ENCODE data around the gene ABCD2. TPM values are rescaled to one million over a fixed set of nuclear protein-coding genes. Genes with fewer than 3 reads are reported as not detected.

ABCD2 gene
- total and polyA plus RNA-seq, 9 of the 15 experiments (the other 6 are each of a cell fraction or from before 2014, with no cell fraction given), result 0.01 to 0.08 (median 0.04) TPM; not detected in 3

GRCh38 chr12:39626033-39626814, 6.6 kb upstream of the ABCD2 start (continued):
- TF ChIP-seq ZNF41 (CRISPR knock-in tag; conservative IDR thresholded peaks at IDR 0.05) (no peak), HDAC2 (IDR thresholded peaks at IDR 0.05) (0 out of 2 replicates have a peak, but pooled peaks have one; percentile 15), SMARCC2 (IDR thresholded peaks at IDR 0.05; ENCODE audit: low read depth) (peak; percentile 63), ZNF408 (CRISPR knock-in tag; IDR thresholded peaks at IDR 0.05; ENCODE audit: low read depth) (no peak), ZBTB33 (CRISPR knock-in tag; IDR thresholded peaks at IDR 0.05) (no peak), BHLHE40 (IDR thresholded peaks at IDR 0.05; ENCODE audit: low read length) (no peak), JUNB (CRISPR knock-in tag; conservative IDR thresholded peaks at IDR 0.05) (no peak), MEIS2 (IDR thresholded peaks at IDR 0.05; ENCODE audit: partially characterized antibody) (no peak), POLR2AphosphoS2 (IDR thresholded peaks at IDR 0.05; ENCODE audit: low read length) (no peak), ZHX1 (conservative IDR thresholded peaks at IDR 0.05; ENCODE audit: low read length) (no peak), ZFP36 (IDR thresholded peaks at IDR 0.05; ENCODE audit: low read depth, low read length, partially characterized antibody) (no peak), CREB5 (CRISPR knock-in tag; IDR thresholded peaks at IDR 0.05) (no peak), TAL1 (IDR thresholded peaks at IDR 0.05) (no peak), ERF (CRISPR knock-in tag; IDR thresholded peaks at IDR 0.05) (no peak), TAF7 (tag; IDR thresholded peaks at IDR 0.05) (no peak), KLF1 (tag; IDR thresholded peaks at IDR 0.05) (no peak), SIX5 (IDR thresholded peaks at IDR 0.05; ENCODE audit: borderline replicate concordance in 1 of 2, insufficient read depth in 1 of 2, low read depth in 1 of 2, low read length in 2 of 2) (no peak), GTF2E2 (tag; IDR thresholded peaks at IDR 0.05) (no peak), ATF6 (CRISPR knock-in tag; IDR thresholded peaks at IDR 0.05) (no peak), ZFX (CRISPR knock-in tag; IDR thresholded peaks at IDR 0.05) (peak; percentile 91), PML (IDR thresholded peaks at IDR 0.05; ENCODE audit: low read length) (no peak), NR2F6 (CRISPR knock-in tag; IDR thresholded peaks at IDR 0.05) (no peak)
